ENCODE data around the gene NPDC1.
"Not testable (repeated sequence)": the region's sequence is repeated elsewhere in the genome, so short reads cannot be mapped to it uniquely, and the experiment has no call there.

Gene NPDC1

GRCh38 chr9:137011907-137012675 is 33.9 kb downstream of the NPDC1 start:
- no peak for DNase-seq (ENCODE audit: low read depth in 2 of 2)

- no peak for DNase-seq (ENCODE audit: low read depth in 2 of 2)
These were observed 34.8 kb downstream of the NPDC1 start for GRCh38 chr9:137011156-137011555.

GRCh38 chr9:137009938-137010732 is 35.8 kb downstream of the NPDC1 start:
- no peak for DNase-seq (ENCODE audit: low read depth in 2 of 2)

- DNase-seq (ENCODE audit: low read depth in 2 of 2), result no peak
These were observed 36.8 kb downstream of the NPDC1 start for GRCh38 chr9:137009217-137009616.

- no peak for DNase-seq (ENCODE audit: low read depth in 2 of 2)
These were observed 37.7 kb downstream of the NPDC1 start for GRCh38 chr9:137008312-137008711.

GRCh38 chr9:137007816-137008270 is 38.1 kb downstream of the NPDC1 start:
- DNase-seq (ENCODE audit: low read depth in 2 of 2), result no peak

- DNase-seq (ENCODE audit: low read depth in 2 of 2), result no peak
These were observed 38.7 kb downstream of the NPDC1 start for GRCh38 chr9:137007108-137007815.

- no peak for DNase-seq (ENCODE audit: low read depth in 2 of 2)
These were observed 39.6 kb downstream of the NPDC1 start for GRCh38 chr9:137006116-137007003.

GRCh38 chr9:137004285-137004684 is 41.7 kb downstream of the NPDC1 start:
- not testable (repeated sequence) for DNase-seq (ENCODE audit: low read depth in 2 of 2)

- DNase-seq (ENCODE audit: low read depth in 2 of 2), result no peak
These were observed 43.3 kb downstream of the NPDC1 start for GRCh38 chr9:137002646-137003041.

- no peak for DNase-seq (ENCODE audit: low read depth in 2 of 2)
These were observed 43.9 kb downstream of the NPDC1 start for GRCh38 chr9:137001857-137002645.

GRCh38 chr9:137000177-137000930 is 45.6 kb downstream of the NPDC1 start:
- DNase-seq (ENCODE audit: low read depth in 2 of 2), result no peak

- DNase-seq (ENCODE audit: low read depth in 2 of 2), result peak in 1 of 2 donors; percentile 26
These were observed 48.1 kb downstream of the NPDC1 start for GRCh38 chr9:136997830-136998234.

GRCh38 chr9:136997371-136997770 is 48.6 kb downstream of the NPDC1 start:
- no peak for DNase-seq (ENCODE audit: low read depth in 2 of 2)

- peak; percentile 25 to 37 for DNase-seq (ENCODE audit: low read depth in 2 of 2)
These were observed 49.4 kb downstream of the NPDC1 start, which contains the start of gene CLIC3 for GRCh38 chr9:136996361-136997292. TSS of gene CLIC3 (minus strand) at chr9:136996568. CDS start at chr9:136996543, 25 bp downstream.

- DNase-seq (ENCODE audit: low read depth in 2 of 2), result no peak
These were observed 50.1 kb downstream of the NPDC1 start for GRCh38 chr9:136995772-136996311.

GRCh38 chr9:136995362-136995761 is 50.6 kb downstream of the NPDC1 start:
- no peak for DNase-seq (ENCODE audit: low read depth in 2 of 2)

- DNase-seq (ENCODE audit: low read depth in 2 of 2), result no peak
These were observed 51.1 kb downstream of the NPDC1 start for GRCh38 chr9:136994888-136995230.

Measured in stimulated activated CD8-positive, alpha-beta memory T cell treated with anti-CD3 and anti-CD28 coated beads, Interleukin-7, amount 100 ng/mL, for 1 hour (primary cell).